HG03558 (cell line): Measurements from ENCODE around the gene PRR19.
"Not testable (repeated sequence)": the region's sequence is repeated elsewhere in the genome, so short reads cannot be mapped to it uniquely, and the experiment has no call there.

Source experiments
- ATAC-seq: cut with Tn5 transposase; IDR thresholded peaks from one replicate; pipeline ENCODE4 v1.9.1; 2021; ENCODE audit warnings: moderate number of reproducible peaks; ENCODE audit not compliant: unreplicated experiment; ENCODE audit errors: extremely low read depth

The PRR19 gene

GRCh38 chr19:42323473-42323851, 21.5 kb downstream of the PRR19 start:
- no peak for ATAC-seq

DNA sequence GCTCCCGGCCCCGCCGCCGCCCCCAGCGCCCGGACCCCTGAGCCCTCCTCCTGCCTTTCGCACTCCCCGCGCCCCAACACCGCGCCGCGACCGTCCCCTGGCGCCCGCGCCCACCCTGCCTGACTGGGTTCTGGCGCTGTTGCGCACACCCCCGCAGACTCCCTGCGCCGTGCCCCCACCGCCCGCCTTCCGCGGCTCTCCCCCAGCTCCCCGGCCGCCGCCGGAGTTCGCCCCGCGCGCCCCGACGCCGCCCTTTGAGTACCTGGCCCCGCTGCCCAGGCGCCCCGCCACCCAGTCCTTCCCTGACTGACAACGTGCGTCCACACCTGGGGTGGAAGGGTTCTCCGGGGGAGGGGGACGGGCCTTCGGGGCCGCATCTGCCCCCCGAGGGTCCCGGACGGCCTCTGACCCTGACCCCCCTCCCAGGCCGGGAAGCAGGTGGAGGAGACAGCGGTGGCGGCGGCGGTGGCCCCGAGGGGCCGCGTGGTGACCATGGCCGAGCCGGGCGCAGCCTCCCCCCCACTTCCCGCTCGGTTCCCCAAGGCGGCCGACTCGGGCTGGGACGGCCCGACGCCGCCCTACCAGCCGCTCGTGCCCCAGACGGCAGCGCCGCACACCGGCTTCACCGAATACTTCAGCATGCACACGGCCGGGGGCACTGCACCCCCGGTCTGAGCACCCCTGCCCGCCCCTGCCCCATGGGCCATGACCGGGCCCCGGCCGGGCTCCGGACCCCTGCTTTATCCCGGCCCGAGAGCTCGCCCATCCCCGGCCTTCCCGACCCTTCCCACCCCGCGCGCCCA, 22.1 kb downstream of the PRR19 start:
- no peak for ATAC-seq

GRCh38 chr19:42324655-42325307, 22.8 kb downstream of the PRR19 start:
- no peak for ATAC-seq

- peak; percentile 83 for ATAC-seq
Observed at GRCh38 chr19:42325308-42325895, 23.5 kb downstream of the PRR19 start, which contains the start of gene MEGF8. TSS of gene MEGF8 (plus strand) at chr19:42325635. CDS start at chr19:42326244, 609 bp downstream.

DNA sequence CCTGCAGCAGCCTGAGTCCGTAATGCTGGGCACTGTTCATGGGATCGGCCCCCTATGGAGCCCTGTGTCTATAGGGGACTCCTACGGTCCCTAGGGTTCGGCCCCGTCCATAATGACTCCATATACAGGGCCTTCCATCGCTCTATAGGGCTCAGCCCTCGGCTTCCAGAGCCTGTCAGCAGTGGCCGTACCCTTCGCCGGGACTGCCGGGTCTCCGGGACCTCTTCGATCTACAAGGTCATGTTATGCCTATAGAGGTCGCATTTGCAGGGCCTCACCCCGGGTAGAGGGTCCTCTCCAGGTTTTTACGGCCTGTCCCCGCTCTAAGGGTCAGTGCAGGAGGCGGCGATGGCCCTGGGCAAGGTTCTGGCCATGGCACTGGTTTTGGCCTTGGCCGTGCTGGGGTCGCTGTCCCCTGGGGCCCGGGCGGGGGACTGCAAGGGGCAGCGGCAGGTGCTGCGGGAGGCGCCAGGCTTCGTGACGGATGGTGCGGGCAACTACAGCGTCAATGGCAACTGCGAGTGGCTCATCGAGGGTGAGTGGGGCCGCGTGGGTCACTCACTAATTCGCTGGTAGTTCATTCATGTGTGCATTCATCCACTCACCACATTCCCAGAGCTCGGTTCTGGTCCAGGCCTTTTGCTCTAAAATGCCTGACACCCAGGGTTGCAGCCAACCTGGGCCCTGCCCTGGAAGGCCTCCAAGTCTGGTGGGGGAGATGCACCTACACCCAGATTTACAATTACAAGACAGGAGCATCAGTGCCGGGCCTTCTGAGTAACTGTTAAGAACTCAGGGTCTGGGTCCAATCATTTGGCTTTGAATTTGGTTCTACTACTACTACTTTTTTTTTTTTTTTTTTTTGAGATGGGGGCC, 24.2 kb downstream of the PRR19 start:
- peak; percentile 7 for ATAC-seq

DNA sequence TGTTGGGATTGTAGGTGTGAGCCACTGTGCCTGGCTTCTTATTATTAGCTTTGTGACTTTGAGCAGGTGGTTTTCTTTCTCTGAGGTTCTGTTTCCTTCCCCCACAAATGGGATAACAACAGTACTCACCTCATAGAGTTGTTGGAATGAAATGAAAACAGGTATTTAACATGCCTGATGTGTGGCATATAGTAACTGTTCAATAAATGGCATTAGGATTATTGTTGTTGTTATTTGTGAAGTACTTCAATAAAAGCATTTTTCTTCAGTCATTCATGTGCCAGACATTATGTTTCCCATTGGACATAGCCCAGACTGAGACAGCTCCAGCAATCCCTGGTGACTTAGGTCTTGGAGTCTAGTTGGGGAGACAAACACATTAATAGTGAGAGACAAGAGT, 25.0 kb downstream of the PRR19 start:
- no peak for ATAC-seq

DNA sequence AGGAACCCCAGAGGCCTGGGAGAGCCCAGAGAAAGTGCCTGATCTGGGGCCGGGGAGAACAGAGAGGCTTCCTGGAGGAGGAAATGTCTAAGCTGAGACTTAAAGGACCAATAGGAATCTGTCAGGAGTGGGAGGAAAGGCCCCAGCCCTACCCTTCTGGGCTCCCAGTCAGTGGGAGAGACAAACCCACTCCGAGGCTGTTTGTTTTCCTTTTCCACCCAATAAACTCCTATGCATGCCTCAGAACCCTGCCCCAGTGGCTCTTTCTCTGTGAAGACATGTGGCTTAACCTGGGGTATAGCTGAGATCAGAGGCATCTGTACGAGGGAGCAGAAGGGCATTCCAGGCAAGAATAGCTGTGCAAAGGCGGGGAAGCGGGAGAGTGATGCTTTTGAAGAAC, 25.4 kb downstream of the PRR19 start:
- no peak for ATAC-seq

GRCh38 chr19:42328106-42328505, 26.2 kb downstream of the PRR19 start:
- ATAC-seq = no peak

DNA sequence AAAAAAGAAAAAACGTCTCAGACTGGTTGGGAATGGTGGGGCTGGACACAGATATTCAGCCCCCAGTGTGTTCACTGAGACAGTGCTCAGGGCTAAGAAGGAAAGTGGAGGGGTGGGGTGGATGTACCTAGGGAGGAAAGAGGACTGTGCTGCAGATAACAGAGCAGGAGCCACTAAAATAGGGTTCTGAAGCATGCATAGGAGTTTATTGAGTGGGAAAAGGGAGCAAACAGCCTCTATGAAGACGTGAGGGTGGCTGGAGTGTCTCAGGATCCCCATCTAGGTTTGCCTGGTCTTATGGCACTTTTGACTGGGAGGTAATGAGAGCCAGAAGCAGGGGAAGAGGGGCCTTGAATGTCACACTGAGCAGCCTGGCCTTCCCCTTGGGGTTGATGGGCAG, 26.9 kb downstream of the PRR19 start:
- no peak for ATAC-seq

DNA sequence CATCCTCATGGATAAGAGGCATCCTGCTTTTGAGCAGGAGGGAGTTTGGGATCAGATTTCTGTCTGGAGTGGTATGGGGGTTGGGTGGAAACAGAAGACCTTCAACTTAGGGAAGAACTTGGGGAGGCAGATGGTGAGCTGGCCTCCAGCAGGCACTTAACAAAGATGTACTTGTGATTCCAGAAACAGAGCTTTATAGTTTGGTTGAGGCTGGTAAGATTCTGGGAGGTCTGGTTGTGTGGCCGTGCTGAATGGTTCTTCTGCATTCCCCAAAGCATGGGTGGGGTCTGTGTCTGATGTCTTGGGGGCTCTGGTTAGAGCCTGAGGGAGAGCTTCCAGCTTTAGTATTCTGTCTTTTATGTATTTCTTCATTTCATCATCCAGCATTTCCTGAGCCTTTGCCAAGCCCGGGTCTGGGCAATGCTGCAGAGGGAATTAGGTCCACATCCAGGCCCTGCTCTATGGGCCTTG, 28.3 kb downstream of the PRR19 start:
- no peak for ATAC-seq

GRCh38 chr19:42331333-42331732, 29.4 kb downstream of the PRR19 start:
- ATAC-seq = not testable (repeated sequence)

DNA sequence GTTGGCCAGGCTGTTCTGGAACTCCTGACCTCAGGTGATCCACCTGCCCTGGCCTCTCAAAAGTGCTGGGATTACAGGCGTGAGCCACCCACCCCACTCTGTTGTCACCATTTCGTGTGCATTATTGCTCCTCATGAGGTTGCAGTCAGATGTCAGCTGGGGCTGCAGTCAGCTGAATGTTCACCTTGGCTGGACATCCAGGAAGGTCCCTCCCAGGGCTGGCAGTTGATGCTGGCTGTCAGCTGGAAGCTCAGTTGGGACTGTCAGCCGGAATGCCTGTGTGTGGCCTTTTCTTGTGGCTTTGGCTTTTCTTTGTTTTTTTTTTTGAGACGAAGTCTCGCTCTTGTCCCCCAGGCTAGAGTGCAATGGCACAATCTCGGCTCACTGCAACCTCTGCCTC, 30.1 kb downstream of the PRR19 start:
- no peak for ATAC-seq

DNA sequence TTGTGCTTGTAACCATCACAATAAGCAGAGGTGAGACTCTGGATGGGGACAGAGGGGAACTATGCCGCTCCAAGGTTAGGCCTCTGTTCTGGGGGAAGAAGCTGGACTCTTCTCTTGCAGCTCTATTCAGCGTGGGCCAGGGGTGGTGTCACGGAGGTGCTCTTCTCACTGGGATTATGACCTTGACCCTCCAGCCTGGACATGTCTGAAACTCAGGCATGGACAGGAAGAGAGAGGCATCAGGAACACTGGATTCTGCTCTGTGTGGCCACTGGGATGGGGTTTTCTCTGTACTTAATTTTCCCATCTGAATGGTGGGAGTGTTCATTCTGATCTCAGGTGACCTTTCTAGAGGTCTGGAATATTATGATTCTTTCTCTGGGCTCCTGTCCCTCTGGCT, 31.1 kb downstream of the PRR19 start:
- ATAC-seq = no peak

DNA sequence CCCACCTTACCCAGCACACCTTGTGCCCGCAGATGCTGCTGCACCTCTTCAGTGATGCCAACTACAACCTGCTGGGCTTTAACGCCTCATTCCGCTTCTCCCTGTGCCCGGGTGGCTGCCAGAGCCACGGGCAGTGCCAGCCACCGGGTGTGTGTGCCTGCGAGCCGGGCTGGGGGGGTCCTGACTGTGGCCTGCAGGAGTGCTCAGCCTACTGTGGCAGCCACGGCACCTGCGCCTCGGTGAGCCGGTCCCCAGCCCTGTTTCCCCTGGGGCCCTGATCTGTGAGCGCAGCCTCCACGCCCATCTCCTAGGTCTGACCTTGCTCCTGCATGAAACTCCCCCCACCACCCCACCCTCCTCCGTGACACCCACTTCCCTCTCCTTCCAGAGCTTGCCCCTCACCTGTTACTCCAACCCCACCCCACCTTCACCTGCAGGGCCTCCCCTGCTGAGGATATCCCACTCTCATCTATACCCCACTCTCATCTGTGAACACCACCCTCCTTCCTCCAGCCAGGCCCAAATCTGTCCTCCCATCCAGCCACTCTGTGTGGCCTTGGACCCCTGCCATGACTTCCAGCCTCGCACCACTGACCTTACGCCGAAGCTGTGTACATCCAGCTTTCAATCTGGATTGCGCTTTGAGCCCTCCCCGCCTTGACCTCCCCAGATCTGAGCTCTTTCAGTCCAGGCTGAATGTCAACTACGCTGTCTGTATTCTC, 32.2 kb downstream of the PRR19 start:
- ATAC-seq = no peak

DNA sequence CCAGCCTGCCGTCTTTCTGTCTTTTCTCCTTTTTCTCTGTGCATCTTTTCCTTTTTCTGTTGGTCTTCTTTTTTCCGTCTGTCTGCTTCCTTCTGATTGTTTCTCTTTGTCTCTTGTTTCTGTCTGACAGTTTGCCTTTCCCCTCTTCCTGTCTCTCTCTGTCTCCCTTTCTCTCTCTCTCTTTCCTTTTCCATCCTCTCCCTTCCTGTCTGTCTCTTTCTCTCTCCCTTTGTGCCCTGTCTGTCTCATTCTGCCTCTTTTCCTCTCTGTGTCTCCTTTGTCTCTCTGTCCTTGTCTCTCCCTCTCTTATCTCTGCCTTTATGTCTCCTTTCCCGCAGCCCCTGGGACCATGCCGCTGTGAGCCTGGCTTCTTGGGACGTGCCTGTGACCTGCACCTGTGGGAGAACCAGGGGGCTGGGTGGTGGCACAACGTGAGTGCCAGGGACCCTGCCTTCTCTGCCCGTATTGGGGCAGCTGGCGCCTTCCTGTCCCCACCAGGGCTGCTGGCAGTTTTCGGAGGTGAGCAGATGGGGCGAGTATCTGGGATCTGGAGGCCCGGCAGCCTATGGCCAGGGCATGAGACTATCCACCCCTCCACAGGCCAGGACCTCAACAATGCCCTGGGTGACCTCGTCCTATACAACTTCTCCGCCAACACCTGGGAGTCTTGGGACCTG, 32.9 kb downstream of the PRR19 start:
- no peak for ATAC-seq

DNA sequence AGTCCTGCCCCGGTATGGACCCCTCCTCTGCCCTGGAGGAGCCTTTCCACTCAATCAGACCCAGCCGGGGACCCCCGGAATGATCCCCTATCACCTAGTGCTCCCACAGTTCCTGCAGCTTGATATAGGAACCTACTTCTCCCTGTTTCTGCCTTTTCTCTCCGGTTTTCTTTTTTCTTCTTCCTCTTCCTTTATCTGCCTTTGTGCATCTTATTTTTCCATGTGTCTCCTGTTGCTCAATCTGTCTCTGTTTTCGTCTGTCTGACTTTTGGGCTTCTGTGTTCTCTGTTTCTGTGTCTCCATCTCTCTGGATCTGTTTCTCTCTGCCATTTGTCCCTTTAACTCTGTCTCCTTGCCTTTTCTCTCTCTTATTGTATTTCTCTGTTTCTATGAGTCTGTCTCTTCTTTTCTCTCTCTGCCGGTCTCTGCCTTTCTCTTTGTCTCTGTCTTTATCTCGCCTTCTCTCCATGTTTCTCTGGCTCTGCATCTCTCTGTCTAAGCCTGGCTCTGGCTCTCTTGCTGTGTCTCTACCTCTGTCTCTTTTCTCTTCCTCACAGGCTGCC, 33.5 kb downstream of the PRR19 start:
- ATAC-seq = no peak

- ATAC-seq = no peak
Observed at GRCh38 chr19:42335971-42336370, 34.0 kb downstream of the PRR19 start.

- not testable (repeated sequence) for ATAC-seq
Observed at GRCh38 chr19:42339126-42339860, 37.4 kb downstream of the PRR19 start.
